Measurements from ENCODE around the gene MYRF.

Gene MYRF

DNA sequence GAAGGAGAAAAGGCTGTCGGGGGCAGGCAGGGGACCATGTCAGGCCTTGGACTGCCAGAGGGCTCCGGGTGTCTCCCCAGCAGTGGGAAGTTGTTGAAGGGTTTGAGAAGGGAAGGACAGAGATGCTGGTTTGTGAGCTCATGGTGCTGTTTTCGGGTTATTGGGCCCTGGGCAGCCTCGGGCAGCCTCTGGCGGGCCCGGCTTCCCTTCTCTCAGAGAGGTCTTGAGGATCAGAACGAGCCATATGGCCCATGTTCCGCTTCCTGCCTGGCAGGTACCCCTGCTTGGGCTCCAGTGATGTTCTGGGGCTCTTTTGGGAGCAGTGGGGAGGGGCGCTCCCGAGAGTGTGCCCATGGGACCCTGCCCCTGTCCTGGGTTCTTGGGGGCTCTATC lies 9.8 kb downstream of the MYRF start:
- no peak for DNase-seq

DNA sequence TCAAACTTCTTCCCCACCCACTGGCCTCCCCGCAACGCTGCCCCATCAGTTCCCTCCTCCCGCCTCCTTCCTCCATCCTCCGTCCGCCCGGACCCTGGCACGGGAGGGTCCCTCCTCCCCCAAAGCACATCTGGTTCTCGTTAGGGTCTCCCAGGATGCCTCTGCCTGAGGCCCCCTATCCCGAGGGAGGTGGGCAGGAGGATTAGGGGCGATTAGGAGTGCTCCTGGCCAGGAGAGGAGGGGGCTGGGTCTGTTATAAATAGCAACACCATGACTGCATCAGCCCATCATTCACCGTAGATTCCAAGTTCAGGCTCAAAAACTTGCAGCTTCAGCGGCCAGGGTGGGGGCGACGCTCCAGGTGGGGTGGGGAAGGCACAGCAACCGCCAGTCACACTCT lies 10.4 kb downstream of the MYRF start:
- DNase-seq: no peak

DNA sequence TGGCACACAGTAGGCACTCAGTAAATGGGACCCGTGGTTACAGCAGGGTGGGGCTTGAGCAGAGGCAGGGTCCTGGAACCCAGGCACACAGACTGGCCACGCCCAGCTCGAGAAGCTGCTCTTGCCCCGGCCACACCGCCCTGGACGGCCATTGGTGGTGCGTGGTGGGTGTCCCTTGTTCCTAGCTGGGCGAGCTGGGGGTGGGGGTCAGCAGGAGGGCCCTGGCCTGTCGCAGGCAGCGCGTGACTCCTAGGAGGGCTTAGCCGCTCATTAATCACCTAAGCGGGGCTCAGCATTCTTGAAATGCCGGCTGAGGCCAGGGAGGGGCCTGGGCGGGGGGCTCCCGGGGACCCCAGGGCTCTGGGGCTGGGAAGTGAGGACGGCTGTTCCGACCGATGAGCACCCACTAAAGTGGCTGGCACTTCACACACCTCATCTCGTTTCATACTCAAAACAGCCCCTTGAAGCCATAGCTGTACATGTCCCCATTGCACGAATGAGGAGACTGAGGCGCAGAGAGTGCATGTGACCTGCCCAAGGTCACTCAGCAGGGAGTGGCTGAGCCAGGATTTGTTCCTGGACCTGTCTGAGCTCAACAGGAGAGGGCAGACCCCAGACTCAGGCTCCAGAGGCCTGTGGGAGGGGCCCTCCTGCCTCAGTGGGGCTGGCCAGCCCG lies 11.6 kb downstream of the MYRF start:
- no peak for DNase-seq

DNA sequence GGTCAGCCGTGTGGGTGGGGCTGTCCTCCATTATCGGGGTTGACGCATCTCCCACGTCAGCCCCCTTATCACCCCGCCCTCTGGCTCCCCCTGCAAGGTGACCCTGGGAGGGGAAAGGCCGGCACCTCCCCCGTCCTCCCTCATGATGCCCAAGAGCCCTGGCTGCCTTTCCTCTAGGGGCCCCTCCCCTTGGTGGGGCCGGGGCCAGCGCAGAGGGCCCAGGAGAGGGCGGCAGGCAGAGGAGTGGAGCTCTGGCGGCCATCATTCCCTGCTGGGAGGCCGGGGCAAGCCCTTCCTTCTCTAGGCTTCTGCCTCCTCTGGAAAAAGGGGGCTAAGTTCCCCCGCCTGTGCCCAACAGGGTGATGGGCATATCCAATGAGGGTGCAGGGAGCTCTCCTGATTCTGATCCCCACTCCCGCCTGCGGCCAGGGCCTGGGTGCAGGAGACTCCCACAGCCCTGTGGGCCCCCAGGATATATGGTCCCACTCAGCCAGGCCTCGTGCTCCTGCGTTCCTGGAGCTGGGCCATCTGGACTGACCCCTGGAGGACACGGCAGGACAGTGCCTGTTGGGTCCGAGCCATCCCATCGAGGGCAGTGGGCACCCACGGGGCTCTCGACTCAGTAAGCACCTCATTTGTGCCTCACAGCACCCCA lies 12.3 kb downstream of the MYRF start:
- DNase-seq: no peak

DNA sequence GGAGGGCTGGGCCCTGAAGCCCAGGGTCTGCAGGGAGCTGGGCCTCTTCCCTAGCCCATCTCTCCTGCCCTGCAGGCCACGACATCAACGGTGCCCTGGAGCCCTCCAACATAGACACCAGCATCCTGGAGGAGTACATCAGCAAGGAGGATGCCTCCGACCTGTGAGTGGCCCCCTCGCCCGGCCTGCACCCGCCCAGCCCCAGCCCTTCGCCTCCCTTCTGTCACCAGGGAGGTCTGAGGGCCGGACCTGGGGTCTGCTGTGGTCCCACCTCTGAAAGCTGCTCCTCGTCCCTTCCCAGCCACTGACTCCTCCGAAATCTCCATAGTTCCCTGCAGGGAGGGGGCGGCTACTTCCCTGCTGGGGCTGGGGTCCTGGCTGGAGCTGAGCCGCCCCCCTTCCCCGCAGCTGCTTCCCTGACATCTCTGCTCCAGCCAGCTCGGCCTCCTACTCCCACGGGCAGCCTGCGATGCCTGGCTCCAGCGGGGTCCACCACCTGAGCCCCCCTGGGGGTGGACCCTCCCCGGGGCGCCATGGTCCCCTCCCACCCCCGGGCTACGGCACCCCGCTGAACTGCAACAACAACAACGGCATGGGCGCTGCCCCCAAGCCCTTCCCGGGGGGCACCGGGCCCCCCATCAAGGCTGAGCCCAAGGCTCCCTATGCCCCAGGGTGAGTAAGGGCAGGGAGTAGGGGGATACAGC lies 13.3 kb downstream of the MYRF start:
- no peak for DNase-seq

DNA sequence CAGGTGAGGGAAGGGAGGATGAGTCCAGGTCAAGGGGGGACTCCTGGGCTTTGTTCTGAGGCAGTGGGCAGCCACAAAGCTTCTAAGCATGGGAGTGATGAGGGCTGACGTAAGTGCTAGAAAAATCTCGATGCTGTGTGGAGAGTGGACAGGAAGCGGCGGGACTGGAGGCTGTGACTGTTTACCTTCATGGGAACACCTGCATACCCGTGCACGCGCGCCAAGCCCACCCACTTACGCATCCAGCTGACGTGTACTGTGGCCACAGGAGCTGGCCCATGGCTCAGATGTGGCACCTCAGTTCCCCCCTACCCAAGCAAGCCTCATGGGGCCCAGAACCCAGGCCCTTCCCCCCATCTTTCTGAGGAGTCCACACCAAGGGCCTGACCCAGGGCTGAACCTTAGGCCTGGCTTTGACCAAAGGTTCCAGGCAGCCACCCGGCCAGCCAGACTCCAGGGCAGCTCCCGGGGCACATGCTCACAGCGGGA lies 14.0 kb downstream of the MYRF start:
- DNase-seq: no peak

DNA sequence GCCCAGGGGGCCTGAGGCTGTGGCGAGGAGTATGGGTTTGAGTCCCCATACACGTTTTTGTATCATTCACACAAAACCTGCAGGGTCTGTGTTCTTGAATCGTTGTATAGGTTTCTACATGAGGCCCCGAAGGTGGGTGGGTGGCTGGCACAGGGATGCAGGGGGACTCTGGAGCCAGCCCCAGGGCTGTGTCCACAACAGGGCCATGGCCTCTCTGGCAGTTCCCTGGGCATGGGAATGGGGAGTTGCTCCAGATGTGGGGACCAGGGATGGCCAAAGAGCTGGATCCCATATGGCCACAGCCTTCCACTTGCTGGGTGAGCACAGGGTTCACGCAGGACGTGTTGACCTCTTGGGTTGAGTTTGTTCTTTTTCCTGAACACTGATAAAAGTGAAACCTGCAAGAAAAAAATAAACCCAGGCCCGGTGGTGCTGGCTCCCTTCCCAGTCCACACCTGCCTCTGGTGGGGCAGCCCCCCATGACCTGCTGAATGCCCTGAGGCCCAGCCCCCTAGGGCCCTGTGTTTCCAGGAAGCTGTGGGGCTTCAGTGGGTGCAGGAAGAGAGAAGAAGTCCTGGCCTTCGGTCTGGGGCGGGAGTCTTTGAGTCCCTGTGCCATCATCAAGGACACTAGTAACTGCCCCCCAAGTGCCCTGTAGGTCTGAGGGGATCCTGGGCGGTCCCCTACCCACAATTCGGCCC lies 16.1 kb downstream of the MYRF start:
- DNase-seq: no peak

DNA sequence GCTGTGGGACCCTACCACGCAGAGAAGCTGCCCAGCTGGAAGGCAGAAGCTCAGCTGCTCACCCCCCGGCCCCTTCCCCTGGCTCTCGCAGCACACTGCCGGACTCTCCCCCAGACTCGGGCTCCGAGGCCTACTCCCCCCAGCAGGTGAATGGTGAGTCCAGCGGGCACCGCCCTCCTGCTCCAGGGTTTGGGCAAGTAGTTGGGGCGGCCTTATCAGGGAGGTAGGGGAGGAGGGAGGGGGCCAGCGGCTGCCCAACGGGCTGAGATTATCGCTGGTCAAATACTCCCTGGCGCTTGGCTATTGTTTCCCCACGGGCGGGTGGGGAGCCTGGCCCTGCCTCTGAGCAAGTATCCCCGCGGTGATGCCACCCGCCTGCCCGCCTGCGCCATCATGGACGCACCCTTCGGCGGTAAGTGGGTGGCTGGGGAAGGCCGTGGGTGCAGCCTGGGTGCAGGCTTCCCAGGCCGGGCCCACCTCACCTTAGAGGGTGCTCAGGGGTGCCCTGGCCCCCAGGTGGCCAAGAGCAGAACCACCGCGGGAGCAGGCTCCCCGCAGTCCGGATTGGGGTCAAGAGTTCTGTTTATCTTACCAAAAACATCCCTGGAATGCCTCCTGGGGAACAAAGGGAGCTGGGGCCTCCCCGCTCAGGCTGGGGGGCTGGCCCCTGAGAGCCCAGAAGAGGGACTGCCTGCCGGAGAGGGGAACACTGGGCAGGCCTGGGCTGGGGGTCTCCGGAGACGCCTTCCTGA lies 16.9 kb downstream of the MYRF start:
- no peak for DNase-seq

DNA sequence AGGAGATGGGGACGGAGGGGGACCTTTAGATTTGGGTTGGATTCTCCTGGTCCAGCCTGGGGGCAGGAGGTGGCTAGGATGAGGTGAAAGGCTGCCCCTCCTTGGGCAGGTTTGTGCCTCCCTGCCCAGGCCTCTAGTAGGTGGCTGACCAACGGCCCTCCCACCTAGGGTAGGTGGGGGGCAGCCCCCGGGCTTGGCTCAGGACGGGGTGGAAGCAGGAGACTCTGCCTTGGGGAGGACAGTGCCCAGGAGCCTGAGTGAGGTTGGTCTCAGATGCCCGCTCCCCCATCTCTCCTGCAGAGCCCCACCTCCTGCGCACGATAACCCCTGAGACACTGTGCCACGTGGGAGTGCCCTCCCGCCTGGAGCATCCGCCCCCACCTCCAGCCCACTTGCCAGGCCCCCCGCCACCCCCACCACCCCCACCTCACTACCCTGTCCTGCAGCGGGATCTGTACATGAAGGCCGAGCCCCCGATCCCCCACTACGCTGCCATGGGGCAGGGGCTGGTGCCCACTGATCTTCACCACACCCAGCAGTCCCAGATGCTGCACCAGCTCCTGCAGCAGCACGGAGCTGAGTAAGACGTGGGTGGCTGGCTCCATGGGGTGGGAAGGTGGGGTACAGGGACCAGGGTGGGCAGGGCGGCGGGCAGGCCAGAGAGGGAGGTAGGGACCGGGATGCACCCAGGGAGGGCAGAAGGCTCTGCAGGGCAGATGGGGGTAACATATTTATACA lies 17.7 kb downstream of the MYRF start:
- DNase-seq: no peak

DNA sequence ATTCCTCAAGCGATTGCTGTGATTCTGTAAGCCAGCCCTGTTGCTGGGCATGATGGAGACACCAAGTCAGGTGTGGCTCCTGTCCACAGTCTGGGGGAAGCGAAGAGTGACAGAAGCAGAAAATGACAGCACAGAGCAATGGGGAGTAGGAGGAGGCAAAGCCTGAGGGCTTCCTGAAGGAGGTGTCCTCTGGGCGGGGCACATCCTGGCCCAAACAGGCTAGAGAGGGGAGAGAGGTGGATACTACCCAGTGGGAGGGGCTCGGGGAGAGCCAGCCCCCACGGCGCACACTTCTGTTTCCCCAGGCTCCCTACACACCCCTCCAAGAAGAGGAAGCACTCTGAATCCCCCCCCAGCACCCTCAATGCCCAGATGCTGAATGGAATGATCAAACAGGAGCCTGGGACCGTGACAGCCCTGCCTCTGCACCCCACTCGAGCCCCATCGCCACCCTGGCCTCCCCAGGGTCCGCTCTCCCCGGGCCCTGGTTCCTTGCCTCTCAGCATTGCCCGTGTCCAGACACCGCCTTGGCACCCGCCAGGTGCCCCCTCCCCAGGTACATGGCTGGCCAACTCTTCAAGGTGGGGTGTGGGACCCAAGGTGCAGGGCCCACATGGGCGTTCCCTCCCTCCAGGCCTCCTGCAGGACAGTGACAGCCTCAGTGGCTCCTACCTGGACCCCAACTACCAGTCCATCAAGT lies 18.9 kb downstream of the MYRF start:
- DNase-seq: no peak

DNA sequence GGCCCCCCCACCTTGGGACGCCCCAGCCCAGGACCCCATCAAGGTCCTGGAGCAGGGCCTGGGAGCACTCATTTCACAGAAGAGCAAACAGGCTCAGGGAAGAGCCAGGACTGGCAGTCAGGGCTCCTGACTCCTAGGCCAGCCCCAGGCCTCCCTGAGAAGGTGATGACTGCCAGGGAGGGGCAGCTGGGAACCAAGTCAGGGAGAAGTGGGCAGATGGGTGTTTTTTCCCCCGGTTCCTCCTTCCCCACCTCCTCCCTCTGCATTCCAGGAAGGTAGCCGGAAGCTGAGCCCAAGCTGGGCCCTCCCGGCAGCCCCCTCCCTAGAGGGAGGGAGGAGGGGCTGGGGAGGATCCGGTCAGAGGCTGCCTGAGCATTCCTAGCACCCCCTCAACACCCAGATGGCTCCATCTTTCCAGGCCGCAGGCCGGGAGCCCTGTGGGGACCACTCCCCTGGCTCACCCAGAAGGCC lies 19.6 kb downstream of the MYRF start:
- no peak for DNase-seq

DNA sequence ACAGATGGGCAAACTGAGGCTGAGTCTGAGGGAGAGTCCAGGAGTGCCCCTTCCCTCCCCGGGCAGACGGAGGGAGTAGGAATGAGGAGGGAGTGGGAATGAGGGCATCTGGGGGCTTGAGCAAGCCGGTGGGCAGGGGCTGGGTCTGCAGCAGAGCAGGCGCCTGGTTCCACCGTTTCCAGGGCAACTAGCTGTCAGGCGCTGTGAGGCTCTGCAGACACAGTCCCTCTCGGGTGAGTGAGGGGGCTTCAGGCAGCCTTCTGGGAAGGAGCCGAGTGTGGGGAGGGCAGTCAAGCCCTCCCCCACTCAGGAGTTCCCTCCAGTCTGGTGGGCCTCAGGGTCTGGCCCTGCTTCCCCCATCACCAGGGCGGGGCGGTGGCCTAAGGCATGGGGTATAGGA lies 20.9 kb downstream of the MYRF start:
- no peak for DNase-seq

DNA sequence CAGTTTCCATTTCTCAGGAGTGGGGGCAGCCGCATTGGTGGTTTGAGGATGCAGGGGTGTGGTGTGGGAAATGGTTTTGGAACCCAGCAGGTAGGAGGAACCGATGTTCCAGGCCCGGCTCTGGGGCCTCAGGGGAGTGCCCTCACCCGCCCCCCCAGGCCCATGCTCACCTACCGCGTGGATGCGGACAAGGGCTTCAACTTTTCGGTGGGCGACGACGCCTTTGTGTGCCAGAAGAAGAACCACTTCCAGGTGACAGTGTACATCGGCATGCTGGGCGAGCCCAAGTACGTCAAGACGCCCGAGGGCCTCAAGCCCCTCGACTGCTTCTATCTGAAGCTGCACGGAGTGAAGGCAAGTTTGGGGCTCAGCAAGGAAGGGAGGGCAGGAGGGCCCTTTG lies 21.4 kb downstream of the MYRF start:
- no peak for DNase-seq

DNA sequence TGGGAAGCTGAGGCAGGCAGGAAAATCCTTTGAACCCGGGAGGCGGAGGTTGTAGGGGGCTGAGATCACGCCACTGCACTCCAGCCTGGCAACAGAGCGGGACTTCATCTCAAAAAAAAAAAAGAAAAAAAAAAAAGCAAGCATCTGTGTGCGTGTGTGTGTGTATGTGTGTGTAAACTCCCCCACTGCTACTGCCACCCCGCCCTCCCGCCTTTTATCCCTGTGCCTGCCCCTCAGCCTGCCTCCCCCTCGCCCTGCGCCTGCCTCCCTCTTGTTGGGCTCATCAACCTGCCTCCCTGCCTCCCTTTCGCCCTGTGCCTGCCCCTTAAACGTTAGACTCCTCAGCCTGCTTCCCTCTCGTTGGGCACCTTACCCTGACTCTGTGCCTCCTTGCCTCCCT lies 22.0 kb downstream of the MYRF start:
- no peak for DNase-seq

DNA sequence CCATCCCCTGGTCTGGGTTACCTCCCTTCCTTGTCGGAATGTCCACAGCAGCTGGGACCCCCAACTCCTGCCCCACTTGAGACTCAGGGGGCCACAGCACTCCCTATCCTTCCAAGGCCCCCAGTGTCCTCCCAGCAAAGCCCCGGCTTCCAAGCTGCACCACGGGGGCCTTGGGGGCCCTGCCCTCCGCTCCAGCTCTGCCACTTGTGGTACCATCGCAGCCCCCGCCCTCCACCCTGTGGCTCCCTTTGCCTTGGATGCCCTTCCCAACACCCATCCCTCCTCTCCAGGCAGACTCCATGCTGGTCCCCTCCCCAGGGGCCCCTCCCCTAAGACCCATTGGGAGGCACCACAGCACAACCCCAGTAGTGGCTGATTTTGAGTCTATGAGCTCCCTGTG lies 22.7 kb downstream of the MYRF start:
- no peak for DNase-seq

DNA sequence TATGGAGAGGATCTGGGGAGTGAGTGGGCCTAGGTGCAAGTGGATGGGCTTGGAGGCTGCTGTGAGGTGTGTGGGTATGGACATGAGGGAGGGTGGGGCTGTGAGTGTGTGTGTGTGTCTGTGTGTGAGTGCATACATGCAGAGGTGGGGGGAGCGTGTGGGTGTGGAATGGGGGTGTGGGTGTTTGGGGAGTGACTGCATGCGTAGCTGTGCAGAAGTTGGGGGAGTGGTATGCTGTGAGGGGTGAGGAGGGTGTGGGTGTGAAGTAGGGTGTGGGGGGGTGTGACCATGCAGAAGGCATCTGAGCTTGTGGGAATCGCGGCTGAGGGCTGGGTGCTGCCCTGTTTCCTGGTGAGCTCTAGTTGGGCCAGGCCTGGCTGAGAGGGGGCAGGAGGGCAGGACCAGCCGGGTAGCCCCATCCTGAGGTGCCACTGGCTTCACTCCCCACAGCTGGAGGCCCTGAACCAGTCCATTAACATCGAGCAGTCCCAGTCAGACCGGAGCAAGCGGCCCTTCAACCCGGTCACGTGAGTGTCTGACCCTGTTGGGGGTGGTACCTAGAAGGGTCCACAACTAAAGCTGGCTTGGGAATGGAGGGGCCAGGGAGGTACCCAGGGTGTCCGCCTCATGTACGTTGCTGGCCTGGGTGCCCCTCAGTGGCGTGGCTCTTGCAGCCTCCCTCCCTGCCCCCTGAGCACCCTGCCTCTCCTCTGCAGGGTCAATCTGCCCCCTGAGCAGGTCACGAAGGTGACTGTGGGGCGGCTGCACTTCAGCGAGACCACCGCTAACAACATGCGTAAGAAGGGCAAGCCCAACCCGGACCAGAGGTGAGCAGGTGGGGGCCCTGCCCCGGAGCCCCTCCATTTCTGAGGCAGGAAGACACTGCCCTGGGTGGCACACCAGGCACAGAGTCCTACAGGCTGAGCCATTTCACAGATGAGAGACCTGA lies 23.4 kb downstream of the MYRF start:
- DNase-seq: peak; percentile 39

DNA sequence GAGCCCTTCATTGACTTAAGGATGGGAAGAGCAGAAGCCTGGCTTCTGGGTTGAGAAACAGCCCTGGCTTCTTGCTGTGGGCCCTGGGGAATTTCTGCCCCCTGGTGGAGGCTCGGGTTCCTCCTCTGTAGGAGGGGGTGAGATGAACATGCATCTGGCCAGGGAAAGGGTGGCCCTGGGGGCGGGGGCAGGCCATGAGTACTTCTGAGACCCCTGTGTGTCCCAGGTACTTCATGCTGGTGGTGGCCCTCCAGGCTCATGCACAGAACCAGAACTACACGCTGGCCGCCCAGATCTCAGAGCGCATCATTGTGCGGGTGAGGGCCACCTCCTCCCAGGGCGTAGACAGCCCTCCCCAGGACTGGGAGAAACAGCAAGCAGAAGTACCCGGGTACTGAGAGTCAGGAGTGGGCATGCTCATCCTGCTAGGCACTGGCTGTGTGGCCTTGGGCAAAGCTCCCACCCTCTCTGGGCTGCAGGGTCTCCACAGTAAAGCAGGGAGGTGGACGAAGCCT lies 24.2 kb downstream of the MYRF start:
- peak; percentile 65 for DNase-seq

DNA sequence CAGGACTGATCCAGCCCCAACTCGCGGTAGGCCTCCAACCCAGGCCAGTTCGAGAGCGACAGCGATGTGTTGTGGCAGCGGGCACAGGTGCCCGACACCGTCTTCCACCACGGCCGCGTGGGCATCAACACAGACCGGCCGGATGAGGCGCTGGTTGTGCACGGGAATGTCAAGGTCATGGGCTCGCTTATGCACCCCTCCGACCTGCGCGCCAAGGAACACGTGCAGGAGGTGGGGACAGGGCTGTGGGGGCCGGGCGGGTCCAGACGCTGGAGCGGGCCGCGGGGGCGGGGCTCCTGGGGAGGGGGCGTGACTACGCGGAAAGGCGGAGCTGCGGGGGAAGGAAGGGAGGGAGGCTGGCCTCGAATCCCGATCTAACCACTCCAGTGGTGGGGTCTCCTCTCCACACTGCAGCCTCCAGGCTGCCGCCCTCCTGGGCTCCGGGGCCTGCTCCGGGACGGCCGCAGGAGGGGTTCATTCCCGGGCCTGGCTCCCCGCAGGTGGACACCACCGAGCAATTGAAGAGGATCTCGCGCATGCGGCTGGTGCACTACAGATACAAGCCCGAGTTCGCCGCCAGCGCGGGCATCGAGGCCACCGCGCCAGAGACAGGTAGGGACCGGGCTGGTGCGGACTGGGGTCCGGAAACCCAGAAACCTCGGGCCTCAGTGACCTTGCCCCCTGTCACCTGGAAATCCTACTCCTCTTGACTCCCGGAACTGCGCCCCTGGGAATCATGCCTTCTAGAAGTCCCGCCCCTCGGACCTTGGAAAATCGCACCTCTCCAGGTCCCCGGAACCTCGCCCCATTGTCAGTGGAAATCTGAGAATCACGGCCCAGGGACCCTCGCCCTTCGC lies 25.0 kb downstream of the MYRF start:
- DNase-seq: peak; percentile 79

DNA sequence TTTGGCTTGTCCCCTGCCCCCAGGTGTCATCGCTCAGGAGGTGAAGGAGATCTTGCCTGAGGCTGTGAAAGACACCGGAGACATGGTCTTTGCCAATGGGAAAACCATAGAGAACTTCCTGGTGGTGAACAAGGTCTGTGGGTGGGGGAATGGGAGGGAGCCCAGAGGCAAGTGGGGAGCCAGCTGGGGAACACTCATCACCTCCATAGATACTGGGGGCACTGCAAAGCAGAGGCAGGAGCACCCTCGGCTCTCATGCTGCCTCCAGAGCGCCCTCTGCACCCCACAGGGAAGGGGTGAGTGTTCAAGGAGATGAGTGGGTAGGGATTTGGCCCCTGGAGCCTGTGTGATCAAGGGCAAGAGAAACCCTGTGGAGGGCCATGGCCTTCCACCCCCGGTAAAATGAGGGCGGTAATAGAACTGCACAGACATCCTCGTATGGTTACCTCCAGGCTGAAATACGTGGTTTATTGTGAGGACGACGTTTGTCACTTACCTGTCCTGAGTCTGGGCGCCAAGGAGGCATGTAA lies 26.0 kb downstream of the MYRF start:
- DNase-seq: no peak

Measured in CD4-positive, alpha-beta T cell treated with Interleukin-17A for 1 hour (primary cell).